GM23338 (cell line): ENCODE data around the gene KCTD10. TPM values are rescaled to one million over a fixed set of nuclear protein-coding genes. Genes with fewer than 3 reads are reported as not detected.

Experiments
- ATAC-seq: fragments of 200-7000 bp; cut with Tn5 transposase; 3 replicates; pipeline ENCODE4 v1.9.1; 2020
- DNase-seq: peaks from one replicate; pipeline ENCODE4 v3.0.0-alpha.2; 2015; ENCODE audit warnings: low spot score
- H2AFZ ChIP-seq: fragments of 200-600 bp; sonication (generic); 2 replicates; pipeline ENCODE4 v1.8.0; 2016; ENCODE audit warnings: antibody characterized with exemption, mild to moderate bottlenecking, moderate library complexity
- H3F3A ChIP-seq: fragments of 200-600 bp; sonication (generic); replicated peaks from 2 replicates; pipeline ENCODE4 v1.8.0; 2017; ENCODE audit warnings: antibody characterized with exemption, mixed run types, low read depth
- H3K27ac ChIP-seq: fragments of 200-600 bp; sonication (generic); 2 replicates; pipeline ENCODE4 v1.6.1; 2016; ENCODE audit warnings: low read depth
- H3K27me3 ChIP-seq: fragments of 200-600 bp; sonication (generic); 2 replicates; pipeline ENCODE4 v1.8.0; 2016; ENCODE audit warnings: mild to moderate bottlenecking, mixed run types, moderate library complexity; ENCODE audit not compliant: insufficient read depth
- H3K36me3 ChIP-seq: fragments of 200-600 bp; sonication (generic); 2 replicates; pipeline ENCODE4 v1.8.0; 2016; ENCODE audit warnings: mild to moderate bottlenecking; ENCODE audit not compliant: insufficient read depth
- H3K4me1 ChIP-seq: fragments of 200-600 bp; sonication (generic); 2 replicates; pipeline ENCODE4 v1.8.0; 2016; ENCODE audit warnings: mild to moderate bottlenecking, moderate library complexity; ENCODE audit not compliant: insufficient read depth
- H3K4me2 ChIP-seq: fragments of 200-600 bp; sonication (generic); 2 replicates; pipeline ENCODE4 v1.7.1; 2017; ENCODE audit warnings: mixed run types
- H3K4me3 ChIP-seq: fragments of 200-600 bp; sonication (generic); 2 replicates; pipeline ENCODE4 v1.6.1; 2016; ENCODE audit warnings: mixed run types
- H3K79me2 ChIP-seq: fragments of 200-600 bp; sonication (generic); replicated peaks from 2 replicates; pipeline ENCODE4 v1.8.0; 2017; ENCODE audit warnings: mild to moderate bottlenecking; ENCODE audit not compliant: insufficient read depth
- H3K9me2 ChIP-seq: fragments of 200-600 bp; sonication (generic); 2 replicates; pipeline ENCODE4 v1.8.0; 2017; ENCODE audit not compliant: insufficient read depth
- H4K20me1 ChIP-seq: fragments of 200-600 bp; sonication (generic); replicated peaks from 2 replicates; pipeline ENCODE4 v1.8.0; 2017; ENCODE audit warnings: mild to moderate bottlenecking; ENCODE audit not compliant: insufficient read depth
- H3K27ac Mint-ChIP-seq: 2 replicates; pipeline ENCODE4 v1.8.0; 2020; ENCODE audit warnings: inconsistent platforms, mild to moderate bottlenecking, moderate library complexity, mixed read lengths
- H3K27me3 Mint-ChIP-seq: 3 replicates; pipeline ENCODE4 v1.8.0; 2022; ENCODE audit warnings: low read depth, mild to moderate bottlenecking, moderate library complexity, mixed read lengths, inconsistent platforms; ENCODE audit not compliant: insufficient read depth, poor library complexity
- H3K36me3 Mint-ChIP-seq: 3 replicates; pipeline ENCODE4 v1.8.0; 2021; ENCODE audit warnings: low read depth, mild to moderate bottlenecking, inconsistent platforms, moderate library complexity, mixed read lengths
- H3K4me1 Mint-ChIP-seq: 3 replicates; pipeline ENCODE4 v1.8.0; 2020; ENCODE audit warnings: mild to moderate bottlenecking, inconsistent platforms, mixed read lengths
- H3K4me3 Mint-ChIP-seq: 3 replicates; pipeline ENCODE4 v1.8.0; 2021; ENCODE audit warnings: moderate library complexity, mild to moderate bottlenecking, inconsistent platforms, mixed read lengths
- H3K9me3 Mint-ChIP-seq: 3 replicates; pipeline ENCODE4 v1.8.0; 2020; ENCODE audit warnings: moderate library complexity, mild to moderate bottlenecking, inconsistent platforms, mixed read lengths
- CTCF ChIP-seq, 2 experiments: fragments of 200-600 bp in 1 of 2; sonication (generic) in 1 of 2; conservative IDR thresholded peaks; 2 replicates each; pipeline versions ENCODE4 v1.5.1 to v1.6.1; 2016 to 2017; ENCODE audit warnings: antibody characterized with exemption in 2 of 2, low read depth in 2 of 2, mild to moderate bottlenecking in 2 of 2, moderate library complexity in 1 of 2
- ETS1 ChIP-seq: IDR thresholded peaks from 2 replicates; pipeline ENCODE4 v1.6.1; 2016; ENCODE audit warnings: antibody characterized with exemption
- EZH2 ChIP-seq: fragments of 200-600 bp; sonication (generic); IDR thresholded peaks from one replicate; pipeline ENCODE4 v1.8.0; 2017; ENCODE audit warnings: antibody characterized with exemption, mild to moderate bottlenecking, low read depth; ENCODE audit not compliant: unreplicated experiment
- ZNF331 ChIP-seq: fragments of 250-450 bp; sonication (Bioruptor Pico); IDR thresholded peaks from 2 replicates; pipeline ENCODE4 v1.5.0; 2020; ENCODE audit warnings: low read depth, mild to moderate bottlenecking, moderate library complexity
- ZNF462 ChIP-seq: fragments of 250-450 bp; sonication (Bioruptor Pico); IDR thresholded peaks from 2 replicates; pipeline ENCODE4 v1.5.0; 2020; ENCODE audit warnings: mild to moderate bottlenecking, moderate library complexity
- polyA plus RNA-seq: library from polyadenylated mRNA; unstranded; fragments of >200 nt; fragmentation: Nextera tagmentation; extraction: Ambion mirVana; gene quantifications from 2 replicates; pipeline ENCODE4 v1.2.1, GENCODE V29; 2016
- total RNA-seq: library from RNA; depleted of rRNA; stranded (reverse); fragments of >200 nt; shearing (Covaris generic); gene quantifications from 2 replicates; pipeline ENCODE4 v1.2.3, GENCODE V29; 2014

KCTD10 gene
- total and polyA plus RNA-seq, 2 experiments from 2014 or later, result 15.8 to 45.2 TPM

GRCh38 chr12:109450980-109451379 lies 26.1 kb downstream of the KCTD10 start (continued):
- TF ChIP-seq ETS1 (no peak), EZH2 (no peak)

GRCh38 chr12:109449845-109450532 lies 27.1 kb downstream of the KCTD10 start:
- H3K36me3 Mint-ChIP-seq, result peaks cover 60% of the 10 kb centered on the region
- peaks cover 21% of the 10 kb centered on the region for H3K36me3 ChIP-seq
- TF ChIP-seq CTCF (conservative IDR thresholded peaks at IDR 0.05; ENCODE audit: low read depth in 2 of 2), result peak; percentile 67 to 75
- no peak for TF ChIP-seq ZNF331 (CRISPR knock-in tag)
- TF ChIP-seq ZNF462 (CRISPR knock-in tag), result no peak
- H4K20me1 ChIP-seq, result peaks cover 5% of the 10 kb centered on the region
- H2AFZ ChIP-seq, result no peak overlapping the region
- H3K9me2 ChIP-seq, result no peaks in the 10 kb centered on the region
- H3K27me3 ChIP-seq, result no peaks in the 10 kb centered on the region
- no peaks in the 10 kb centered on the region for H3K4me1 ChIP-seq
- H3K79me2 ChIP-seq, result peaks cover 21% of the 10 kb centered on the region; the same call in 1 of the 2 replicates
- no peak overlapping the region for H3K4me3 ChIP-seq
- peak overlapping the region; percentile 36; the same call in 1 of the 2 replicates for H3K27ac ChIP-seq
- no peak overlapping the region for H3K4me2 ChIP-seq
- ATAC-seq (peak; percentile 97), DNase-seq (peak; percentile 69)
- peak overlapping the region; percentile 30; the same call in 1 of the 2 replicates for H3K27ac Mint-ChIP-seq
- no peak overlapping the region for H3K4me3 Mint-ChIP-seq
- H3K9me3 Mint-ChIP-seq, result no peaks in the 10 kb centered on the region
- H3K27me3 Mint-ChIP-seq, result peaks cover 1% of the 10 kb centered on the region
- no peaks in the 10 kb centered on the region for H3F3A ChIP-seq
- H3K4me1 Mint-ChIP-seq, result no peaks in the 10 kb centered on the region
